OCI-LY7 (cell line): Measurements from ENCODE around the gene MAP3K10. TPM values are rescaled to one million over a fixed set of nuclear protein-coding genes. Genes with fewer than 3 reads are reported as not detected.

ENCODE experiments used
- BruUV-seq: library from RNA; stranded (reverse); fragments of 400-500 nt; replicated peaks from 2 replicates; lab custom pipeline; 2021; lab: Mats Ljungman, UMichigan
- CTCF ChIA-PET: fragments of 300-600 bp; sonication (Branson Sonifier 250); formaldehyde crosslinking; loops from one replicate; lab custom pipeline; 2022; ENCODE audit warnings: antibody characterized with exemption; ENCODE audit not compliant: unreplicated experiment; lab: Charles Lee
- POLR2A ChIA-PET: fragments of 300-600 bp; sonication (Branson Sonifier 250); formaldehyde crosslinking; loops from one replicate; lab custom pipeline; 2022; ENCODE audit warnings: antibody characterized with exemption; lab: Charles Lee
- DNase-seq: peaks from one replicate; pipeline ENCODE4 v3.0.0-alpha.2; 2015; ENCODE audit warnings: low spot score
- H2AFZ ChIP-seq: fragments of 200-600 bp; sonication (generic), shearing (Covaris generic); 2 replicates; pipeline ENCODE4 v1.6.1; 2014; ENCODE audit warnings: mild to moderate bottlenecking, antibody characterized with exemption, low read length, moderate library complexity
- H3K27ac ChIP-seq: fragments of 200-600 bp; sonication (generic); 2 replicates; pipeline ENCODE4 v1.5.1; 2014; ENCODE audit warnings: mixed run types, low read depth, mild to moderate bottlenecking, moderate library complexity, low read length, inconsistent platforms; ENCODE audit not compliant: poor library complexity, severe bottlenecking
- H3K36me3 ChIP-seq: fragments of 200-600 bp; sonication (generic); 2 replicates; pipeline ENCODE4 v1.6.1; 2014; ENCODE audit warnings: mild to moderate bottlenecking, antibody characterized with exemption, low read length, moderate library complexity, mixed read lengths; ENCODE audit not compliant: insufficient read depth
- H3K4me1 ChIP-seq: fragments of 200-600 bp; sonication (generic); 2 replicates; pipeline ENCODE4 v1.5.1; 2014; ENCODE audit warnings: mild to moderate bottlenecking, low read length; ENCODE audit not compliant: insufficient read depth, poor library complexity, severe bottlenecking
- H3K4me2 ChIP-seq: fragments of 200-600 bp; sonication (generic); 2 replicates; pipeline ENCODE4 v1.6.1; 2014; ENCODE audit warnings: mild to moderate bottlenecking, low read length
- H3K4me3 ChIP-seq: fragments of 200-600 bp; sonication (generic); 2 replicates; pipeline ENCODE4 v1.5.1; 2014; ENCODE audit warnings: mild to moderate bottlenecking, low read depth, low read length; ENCODE audit not compliant: poor library complexity, severe bottlenecking
- H3K79me2 ChIP-seq: fragments of 200-600 bp; sonication (generic); 2 replicates; pipeline ENCODE4 v1.6.1; 2016; ENCODE audit warnings: low read depth, mild to moderate bottlenecking, low read length, moderate library complexity, mixed read lengths; ENCODE audit not compliant: insufficient read depth
- H3K9me2 ChIP-seq: fragments of 200-600 bp; sonication (generic); 2 replicates; pipeline ENCODE4 v1.6.1; 2016; ENCODE audit warnings: mild to moderate bottlenecking, low read length, mixed read lengths; ENCODE audit not compliant: insufficient read depth
- H3K9me3 ChIP-seq: fragments of 200-600 bp; sonication (generic); 2 replicates; pipeline ENCODE4 v1.6.1; 2014; ENCODE audit warnings: mild to moderate bottlenecking, mixed run types, low read length, mixed read lengths
- H4K20me1 ChIP-seq: fragments of 200-600 bp; sonication (generic); 2 replicates; pipeline ENCODE4 v1.6.1; 2014; ENCODE audit warnings: mild to moderate bottlenecking, antibody characterized with exemption, low read length, moderate library complexity, mixed read lengths; ENCODE audit not compliant: insufficient read depth
- CTCF ChIP-seq: fragments of 200-600 bp; sonication (generic); conservative IDR thresholded peaks from 2 replicates; pipeline ENCODE4 v1.5.1; 2014; ENCODE audit warnings: mild to moderate bottlenecking, antibody characterized with exemption, low read length, moderate library complexity, mixed read lengths
- EZH2phosphoT487 ChIP-seq: fragments of 200-600 bp; sonication (generic); IDR thresholded peaks from 2 replicates; pipeline ENCODE4 v1.6.1; 2018; ENCODE audit warnings: low read depth, borderline replicate concordance, mild to moderate bottlenecking, mixed run types, antibody characterized with exemption, low read length, moderate library complexity, mixed read lengths
- intact Hi-C: fragments of 100-400 bp; cut with micrococcal nuclease; formaldehyde crosslinking; loops from one replicate; pipeline ENCODE4 v1.10.0; 2022; ENCODE audit not compliant: unreplicated experiment
- total RNA-seq, 2 experiments: library from RNA; depleted of rRNA in 1 of 2; stranded (reverse); fragments of >200 nt in 1 of 2; shearing (Covaris generic) in 1 of 2; gene quantifications; 2 replicates each; pipeline ENCODE4 v1.2.3, GENCODE V29; 2014 to 2022

Gene MAP3K10
- total RNA-seq, 2 experiments from 2014 or later, result 20.6 to 32.5 TPM

GRCh38 chr19:40220674-40221073, 29.4 kb downstream of the MAP3K10 start:
- H3K4me2 ChIP-seq, result no peak overlapping the region
- TF ChIP-seq EZH2phosphoT487 (no peak), CTCF (no peak)
- H3K79me2 ChIP-seq, result no peaks in the 10 kb centered on the region
- no peaks in the 10 kb centered on the region for H3K9me2 ChIP-seq
- H3K27ac ChIP-seq, result no peak overlapping the region
- BruUV-seq, result no TSS peak
- no peaks in the 10 kb centered on the region for H3K36me3 ChIP-seq
- H2AFZ ChIP-seq, result no peak overlapping the region
- H3K4me1 ChIP-seq, result no peaks in the 10 kb centered on the region
- POLR2A ChIA-PET, result no interaction called here
- H3K9me3 ChIP-seq, result 0 out of 2 replicates have a peak, but pooled peaks cover 4% of the 10 kb centered on the region
- CTCF ChIA-PET, result no interaction called here
- no peak overlapping the region for H3K4me3 ChIP-seq
- intact Hi-C loops, result no loop called here
- DNase-seq, result no peak
- no peaks in the 10 kb centered on the region for H4K20me1 ChIP-seq

- POLR2A ChIA-PET, result interaction anchor here (0.8 kb wide), 1 partner anchor 144 kb away, joined by 3 read pairs; no protein-coding TSS in a partner anchor
- Histone ChIP-seq H3K4me3 (no peak overlapping the region), H2AFZ (no peak overlapping the region), H3K4me2 (no peak overlapping the region), H4K20me1 (no peaks in the 10 kb centered on the region), H3K4me1 (no peaks in the 10 kb centered on the region), H3K27ac (no peak overlapping the region), H3K9me2 (no peaks in the 10 kb centered on the region), H3K36me3 (no peaks in the 10 kb centered on the region), H3K9me3 (0 out of 2 replicates have a peak, but pooled peaks cover 4% of the 10 kb centered on the region), H3K79me2 (no peaks in the 10 kb centered on the region)
- no TSS peak for BruUV-seq
- CTCF ChIA-PET, result no interaction called here
- TF ChIP-seq CTCF (peak; percentile 91), EZH2phosphoT487 (no peak)
- intact Hi-C loops, result loop anchor here (1.0 kb wide), 1 partner anchor 83 kb away; no protein-coding TSS in a partner anchor
- DNase-seq, result peak; percentile 81
Observed at GRCh38 chr19:40221858-40222619, 30.8 kb downstream of the MAP3K10 start.
